CD4-positive, alpha-beta T cell treated with Interleukin-12 subunit alpha and Interleukin-12 subunit beta, for 1 hour (primary cell): ENCODE measurements around the gene SLC66A3.

Experiments
- DNase-seq: peaks from one replicate; pipeline ENCODE4 v3.0.0-alpha.2; 2020

SLC66A3 gene

DNA sequence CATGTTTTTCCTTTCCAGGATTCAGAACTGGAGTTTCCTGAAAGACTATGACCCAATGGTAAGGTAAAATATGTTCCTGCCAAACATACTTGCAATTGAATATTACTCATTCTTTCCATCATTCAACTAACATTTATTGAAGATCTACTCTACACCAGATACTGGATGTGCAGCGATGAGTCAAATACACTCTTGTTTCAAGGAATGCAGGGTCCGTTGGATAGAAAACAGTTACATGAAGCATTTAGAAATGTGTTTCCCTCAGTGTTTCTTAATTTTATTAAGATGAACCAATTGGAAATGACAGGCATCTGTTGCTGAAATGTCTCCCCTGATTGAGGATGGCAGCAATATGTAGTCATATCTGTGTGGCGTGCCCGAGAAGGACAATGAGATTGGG lies 14.8 kb upstream of the SLC66A3 start:
- DNase-seq, result no peak

DNA sequence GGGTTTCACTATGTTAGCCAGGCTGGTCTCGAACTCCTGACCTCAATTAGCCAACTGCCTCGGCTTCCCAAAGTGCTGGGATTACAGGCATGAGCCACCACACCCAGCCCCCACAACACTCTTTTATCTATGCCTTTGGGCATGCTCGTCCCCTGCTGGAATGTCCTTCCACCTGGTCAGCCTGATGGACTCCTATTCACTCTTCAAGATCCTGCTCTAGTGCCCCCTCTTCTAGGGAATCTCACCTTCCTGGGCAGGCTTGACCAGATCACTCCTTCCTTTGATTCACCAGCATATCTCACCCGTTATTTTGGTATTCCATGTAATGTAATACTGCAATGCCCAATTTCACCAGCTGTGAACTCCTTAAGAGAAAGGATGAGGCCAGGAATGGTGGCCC lies 13.9 kb upstream of the SLC66A3 start:
- DNase-seq, result no peak

DNA sequence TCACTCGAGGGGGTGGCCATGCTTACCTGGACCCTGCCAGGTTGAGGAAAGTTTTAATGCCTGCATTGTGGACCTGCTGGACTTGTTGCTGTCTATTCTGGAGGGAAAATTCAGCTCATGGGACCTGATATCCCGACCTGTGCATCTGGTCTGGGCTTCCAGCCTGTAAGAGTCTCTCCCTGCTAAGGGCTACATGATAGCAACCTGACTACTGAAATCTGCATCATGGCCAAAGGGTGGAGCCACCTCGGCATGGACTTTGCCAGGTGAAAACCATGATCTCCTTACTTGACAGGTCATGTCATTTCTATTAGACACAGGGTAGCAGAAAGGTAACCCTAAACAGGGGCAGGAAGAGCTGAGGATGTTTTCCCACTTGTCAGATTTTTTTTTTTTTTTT lies 12.9 kb upstream of the SLC66A3 start:
- DNase-seq, result no peak

DNA sequence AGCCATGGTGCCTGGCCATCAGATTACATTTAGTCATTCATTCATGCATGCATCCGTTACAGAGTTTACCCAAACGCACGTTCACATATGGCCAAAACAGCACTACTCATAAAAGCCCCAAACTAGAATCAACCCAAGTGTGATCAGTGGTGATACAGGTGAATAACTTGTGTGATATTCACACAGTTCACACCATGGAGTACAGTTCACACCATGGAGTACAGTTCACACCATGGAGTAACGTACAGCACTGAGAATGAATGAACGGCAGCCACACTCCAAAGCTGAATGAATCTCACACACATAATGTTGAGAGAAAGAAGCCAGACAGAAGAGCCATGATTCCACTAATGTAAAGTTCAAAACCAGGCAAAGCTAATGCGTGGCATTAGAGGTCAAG lies 12.3 kb upstream of the SLC66A3 start:
- DNase-seq, result no peak

DNA sequence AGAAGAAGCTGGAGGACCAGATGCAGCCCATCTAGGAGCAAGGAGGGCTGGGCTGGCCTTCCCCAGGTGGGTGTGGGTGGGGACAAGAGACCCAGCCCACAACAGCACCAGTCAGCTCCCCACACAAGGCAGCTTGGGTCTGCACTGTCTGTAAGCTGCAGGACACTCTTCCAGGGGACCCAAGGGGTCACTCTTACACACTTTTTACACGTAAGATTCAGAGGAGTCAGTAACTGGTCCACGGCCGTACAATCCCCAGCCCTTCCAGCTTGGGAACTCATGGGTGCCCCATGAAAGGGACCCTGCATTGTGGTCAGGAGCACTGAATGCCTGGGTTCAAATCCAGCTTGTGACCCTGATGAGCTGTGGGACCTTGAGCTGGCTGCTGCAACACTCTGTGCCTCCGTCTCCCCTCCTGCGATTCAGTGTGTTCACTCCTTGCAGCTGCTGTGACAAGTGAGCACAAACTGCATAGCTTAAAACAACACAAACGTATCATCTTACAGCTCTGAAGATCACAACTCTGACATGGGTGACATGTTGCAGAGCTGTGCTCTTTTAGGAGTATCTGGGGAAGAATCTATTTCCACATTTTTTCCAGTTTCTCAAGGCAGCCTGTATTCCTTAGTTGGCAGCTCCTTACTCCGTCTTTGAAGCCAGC lies 11.1 kb upstream of the SLC66A3 start:
- DNase-seq, result no peak

DNA sequence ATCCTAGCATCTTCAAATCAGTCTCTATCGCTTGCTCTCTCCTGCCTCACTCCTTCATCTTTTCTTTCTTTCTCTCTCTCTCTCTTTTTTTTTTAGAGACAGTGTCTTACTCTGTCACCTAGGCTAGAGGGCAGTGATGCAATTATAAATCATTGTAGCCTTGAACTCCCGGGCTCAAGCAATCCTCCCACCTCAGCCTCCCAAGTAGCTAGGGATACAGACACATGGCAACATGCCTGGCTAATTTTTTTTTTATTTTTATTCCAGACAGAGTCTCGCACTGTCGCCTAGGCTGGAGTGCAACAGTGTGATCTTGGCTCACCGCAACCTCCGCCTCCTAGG lies 10.6 kb upstream of the SLC66A3 start:
- no peak for DNase-seq

DNA sequence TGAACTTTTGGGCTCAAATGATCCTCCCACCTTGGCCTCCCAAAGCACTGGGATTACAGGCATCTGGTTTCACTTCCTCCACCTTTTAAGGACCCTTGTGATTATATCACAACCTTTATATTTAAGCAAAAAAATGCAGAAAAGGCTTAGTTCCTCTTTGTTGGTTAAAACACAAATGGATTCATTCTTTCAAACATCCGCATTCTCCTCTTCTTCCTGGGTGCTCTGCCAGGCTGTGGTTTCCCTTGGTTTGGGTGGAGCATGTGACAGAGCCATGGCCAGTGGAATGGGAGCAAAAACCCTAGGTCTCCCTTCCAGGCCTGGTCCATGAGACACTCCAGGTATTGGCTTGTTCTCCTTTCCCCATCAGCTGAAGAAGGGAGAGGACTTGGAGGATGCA lies 9.9 kb upstream of the SLC66A3 start:
- no peak for DNase-seq

DNA sequence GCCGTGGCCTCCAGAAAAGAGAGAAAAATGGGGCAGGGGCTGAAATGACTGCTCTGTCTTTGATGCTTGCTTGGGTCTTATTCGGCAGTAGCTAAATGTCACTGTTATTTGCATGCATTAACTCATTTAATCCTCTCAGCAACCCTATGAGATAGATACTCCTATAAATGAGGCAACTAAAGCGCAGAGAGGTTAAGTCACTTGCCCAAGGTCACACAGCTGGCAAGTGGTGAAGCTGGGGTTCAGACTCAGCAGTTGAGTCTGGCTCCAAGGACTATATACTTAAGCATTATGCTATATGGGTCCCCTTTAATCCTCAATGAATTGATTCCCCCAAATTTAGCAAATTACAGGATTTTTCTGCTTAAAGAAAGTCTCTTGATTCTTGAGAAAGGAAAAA lies 9.2 kb upstream of the SLC66A3 start:
- no peak for DNase-seq

DNA sequence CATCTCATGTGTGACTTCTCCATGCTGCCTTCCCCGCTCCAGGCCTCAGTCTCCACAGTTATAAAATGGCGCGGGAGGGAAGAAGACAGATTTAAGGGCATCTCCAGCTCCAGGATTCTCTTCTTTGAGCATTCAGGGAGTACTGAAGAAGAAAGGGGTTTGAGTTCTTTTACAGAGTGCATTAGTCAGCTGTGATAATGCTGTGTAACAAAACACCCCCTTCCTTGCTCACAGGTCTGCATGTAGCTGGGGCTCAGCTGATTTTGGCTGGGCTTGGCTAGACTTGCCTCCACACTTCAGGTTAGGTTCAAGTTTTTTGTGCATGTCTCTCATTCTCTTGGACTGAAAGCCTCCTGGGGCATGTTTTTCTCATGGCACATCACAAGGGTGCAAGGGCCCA lies 8.0 kb upstream of the SLC66A3 start:
- no peak for DNase-seq

DNA sequence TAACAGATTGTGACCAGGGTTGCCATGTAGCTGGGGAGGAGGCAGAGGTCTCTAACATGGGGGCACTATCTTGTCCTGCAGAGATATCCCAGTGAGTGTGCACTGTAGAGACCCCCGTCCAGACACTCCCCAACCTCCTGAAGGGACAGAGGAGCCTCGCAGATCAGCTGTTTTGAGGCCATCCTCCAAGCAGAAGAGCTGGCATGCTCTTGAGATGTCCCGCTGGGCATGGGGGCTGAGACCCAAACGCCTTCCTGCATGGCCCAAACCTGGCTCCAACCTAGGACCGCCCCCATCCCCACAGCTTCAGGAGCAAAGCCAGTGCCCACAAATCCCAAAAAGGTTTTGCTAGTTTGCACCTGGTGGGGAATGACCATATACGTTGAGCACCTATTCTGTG lies 2.7 kb upstream of the SLC66A3 start:
- DNase-seq, result no peak

DNA sequence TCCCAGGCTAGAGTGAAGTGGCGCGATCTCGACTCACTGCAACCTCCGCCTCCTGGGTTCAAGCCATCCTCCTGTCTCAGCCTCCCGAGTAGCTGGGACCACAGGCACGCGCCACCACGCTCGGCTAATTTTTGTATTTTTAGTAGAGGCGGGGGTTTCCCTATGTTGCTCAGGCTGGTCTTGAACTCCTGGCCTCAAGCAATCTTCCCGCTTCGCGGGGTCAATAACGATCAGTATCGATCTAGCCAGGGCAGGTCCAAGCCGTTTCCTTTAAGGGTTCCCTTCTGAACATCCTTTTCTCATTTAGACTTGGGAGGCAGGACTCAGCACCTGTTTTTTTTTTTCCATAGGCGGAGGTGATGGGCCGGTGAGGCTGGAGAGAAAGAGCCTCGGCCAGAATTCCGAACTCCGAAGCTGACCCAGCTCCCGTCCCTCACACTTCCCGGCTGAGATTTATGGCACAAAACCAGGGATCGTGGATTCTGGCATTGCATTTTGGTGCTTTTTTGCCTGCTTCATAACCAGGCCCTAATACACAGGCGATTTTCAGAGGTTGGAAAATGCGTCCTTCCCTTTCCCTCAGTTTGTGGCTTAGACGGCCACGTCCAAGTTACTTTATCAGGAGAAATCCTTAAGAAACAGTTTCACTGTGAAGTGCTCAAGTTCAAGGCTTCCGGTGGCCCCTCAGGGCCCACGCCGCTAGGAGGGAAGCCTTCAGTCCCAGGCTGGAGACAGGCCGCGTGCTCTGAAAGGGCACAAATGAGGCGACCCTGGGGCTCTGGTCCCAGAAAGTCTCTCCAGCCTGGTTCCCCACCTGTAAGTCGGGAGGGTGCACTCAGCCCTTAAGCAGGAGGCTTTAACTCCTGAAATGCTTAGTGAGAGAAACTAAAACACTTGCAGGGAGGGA lies 998 bp upstream of the SLC66A3 start:
- no peak for DNase-seq

DNA sequence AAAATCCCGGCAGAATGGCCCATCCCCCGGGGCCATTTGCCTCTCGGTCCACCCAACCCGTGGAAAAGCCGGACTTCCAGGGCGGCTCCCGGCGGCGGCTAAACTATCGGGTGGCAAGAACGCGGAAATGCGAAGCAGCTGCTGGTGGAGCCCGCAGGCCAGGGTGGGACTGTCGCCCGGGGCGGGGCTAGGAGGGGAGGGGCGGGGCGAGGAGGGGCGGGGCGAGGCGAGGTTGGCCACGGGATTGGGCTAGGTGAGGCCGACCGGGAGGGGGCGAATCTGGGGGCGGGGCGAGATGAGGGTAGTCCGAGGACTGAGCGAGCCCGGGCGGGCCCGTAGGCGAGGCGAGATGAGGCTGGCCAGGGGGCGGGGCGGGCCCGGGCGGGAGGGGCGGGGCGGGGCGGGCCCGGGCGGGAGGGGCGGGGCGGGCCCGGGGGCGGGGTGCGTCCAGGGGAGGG lies 315 bp upstream of the SLC66A3 start:
- DNase-seq, result peak; percentile 97

DNA sequence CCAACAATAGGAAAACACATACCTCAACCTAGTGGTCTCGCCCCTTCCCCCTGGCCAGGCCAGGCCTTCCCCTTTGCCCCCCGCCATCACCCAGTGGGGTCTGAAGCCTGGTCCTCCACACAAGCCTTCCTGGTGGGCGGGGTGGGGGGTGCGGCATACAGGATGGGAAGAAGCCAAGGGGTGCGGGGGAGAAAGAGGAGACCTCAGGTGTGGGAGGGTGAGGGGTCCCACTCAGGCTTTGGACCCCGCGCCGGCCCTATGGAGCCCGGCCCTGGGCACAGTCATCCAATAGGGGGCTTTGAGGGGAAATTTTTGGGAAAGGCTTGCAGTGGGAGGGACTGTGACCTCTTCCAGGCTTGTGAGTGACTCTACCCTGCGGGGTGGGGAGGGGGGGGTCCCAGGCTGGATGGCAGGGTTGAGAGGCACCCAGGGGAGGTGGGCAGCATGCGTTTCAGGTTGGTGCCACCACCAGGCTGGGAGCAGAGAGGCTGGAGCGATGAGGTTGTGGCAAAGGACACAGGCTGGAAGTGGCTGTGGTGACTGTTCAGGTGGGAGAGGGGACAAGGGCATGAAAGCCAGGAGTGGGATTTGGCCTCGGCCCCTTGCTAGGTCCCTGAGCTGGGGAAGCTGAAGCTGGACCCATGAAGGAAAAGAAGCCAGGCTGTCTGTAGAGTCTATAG lies 1.3 kb downstream of the SLC66A3 start:
- no peak for DNase-seq

DNA sequence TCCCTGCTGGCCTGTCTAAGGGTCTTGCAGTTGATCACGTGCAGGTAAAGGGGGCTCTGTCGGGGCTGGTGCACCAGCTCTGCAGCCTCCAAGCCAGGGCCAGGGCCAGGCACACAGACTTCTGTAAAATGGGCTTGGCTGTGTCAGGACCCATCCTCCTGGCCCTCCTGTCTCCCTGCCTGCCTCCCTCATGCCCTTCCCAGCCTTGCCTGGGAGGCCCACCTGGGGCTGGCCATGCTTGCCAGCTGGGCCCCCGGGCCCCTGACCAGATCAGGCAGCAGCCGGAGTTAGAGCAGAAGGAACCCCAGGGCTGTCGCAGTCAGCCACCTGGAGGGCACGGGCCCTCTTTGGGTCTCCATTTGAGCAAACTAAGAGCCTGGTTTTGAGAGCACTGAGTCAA lies 2.0 kb downstream of the SLC66A3 start:
- DNase-seq, result no peak

DNA sequence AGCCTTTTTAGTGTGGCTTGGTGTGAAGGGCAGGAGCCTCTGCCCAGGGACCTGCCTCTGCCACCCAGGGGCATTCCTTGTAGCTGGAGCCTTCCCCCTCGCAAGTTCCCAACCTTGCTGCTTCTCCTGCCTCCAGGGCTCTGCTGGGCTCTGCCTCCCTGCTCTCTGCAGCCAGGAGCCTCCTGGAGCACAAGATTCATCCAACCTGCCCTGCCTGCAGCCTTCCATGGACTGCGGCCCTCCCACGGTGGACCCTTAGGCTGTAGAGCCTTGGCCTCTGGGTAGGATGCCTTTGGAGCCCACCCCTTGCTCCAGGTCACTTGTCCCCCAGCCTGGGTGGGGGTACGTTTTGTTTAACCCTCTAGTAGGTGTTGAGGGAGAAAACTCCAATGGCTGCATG lies 2.5 kb downstream of the SLC66A3 start:
- DNase-seq, result no peak

DNA sequence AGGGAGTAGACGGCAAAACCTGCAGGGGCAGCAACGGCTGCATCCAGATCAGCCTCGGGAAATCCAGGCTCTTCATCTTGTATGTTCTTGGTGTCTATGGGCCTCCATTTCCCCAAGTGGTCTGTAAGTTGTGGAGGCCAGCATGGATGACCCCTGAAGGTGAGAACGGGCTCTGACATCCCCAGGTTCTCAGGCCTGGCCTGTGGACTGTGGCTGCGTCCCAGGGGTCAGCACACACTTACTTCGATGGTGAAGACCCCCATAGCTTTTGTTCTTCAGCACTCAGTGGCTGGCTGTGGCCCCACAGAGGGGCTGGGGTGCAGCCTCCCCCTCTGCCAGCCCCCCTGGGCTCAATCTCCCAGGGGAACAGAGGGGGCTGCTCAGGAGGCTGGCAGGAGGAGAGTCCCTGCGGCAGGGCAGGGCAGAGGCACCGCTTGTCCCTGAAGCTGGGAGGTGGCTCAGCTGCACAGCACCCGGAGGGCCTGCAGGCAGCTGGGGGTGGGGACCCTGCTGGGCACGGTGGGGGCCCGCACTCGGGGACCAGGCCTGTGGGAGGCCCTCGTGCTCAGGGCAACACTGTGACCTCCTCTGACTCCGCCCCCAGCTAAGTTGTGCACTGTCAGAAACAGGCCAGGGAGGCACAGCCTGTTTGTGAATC lies 3.8 kb downstream of the SLC66A3 start:
- no peak for DNase-seq

DNA sequence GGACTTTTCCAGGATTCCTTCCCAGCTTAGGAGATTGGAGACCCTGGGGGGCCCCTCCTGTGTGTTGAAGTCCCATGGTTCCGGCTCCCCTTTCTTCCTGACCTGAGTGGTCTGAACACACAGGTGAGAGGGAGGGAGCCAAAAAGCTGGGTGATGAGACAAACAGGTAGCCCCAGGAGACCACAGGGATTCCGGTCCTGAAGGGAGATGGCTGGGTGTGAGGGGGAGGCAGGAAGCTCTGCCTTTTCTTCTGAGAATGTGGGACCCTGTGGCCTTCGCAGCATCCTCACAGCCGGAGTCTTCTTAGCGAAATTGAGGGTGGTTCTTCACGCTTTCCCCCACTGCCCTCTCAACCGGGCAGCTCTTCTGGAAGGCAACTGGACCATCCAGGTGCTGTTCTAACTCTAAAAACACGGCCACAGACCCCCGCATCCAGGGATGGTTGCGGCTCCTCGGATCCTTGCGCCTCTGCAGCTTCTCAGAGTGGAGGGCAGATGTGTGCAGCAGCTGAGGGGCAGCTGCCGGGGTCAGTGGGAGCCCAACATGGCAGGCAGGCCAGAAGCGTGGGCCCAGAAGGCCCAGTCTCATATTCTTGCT lies 4.4 kb downstream of the SLC66A3 start:
- DNase-seq, result no peak

DNA sequence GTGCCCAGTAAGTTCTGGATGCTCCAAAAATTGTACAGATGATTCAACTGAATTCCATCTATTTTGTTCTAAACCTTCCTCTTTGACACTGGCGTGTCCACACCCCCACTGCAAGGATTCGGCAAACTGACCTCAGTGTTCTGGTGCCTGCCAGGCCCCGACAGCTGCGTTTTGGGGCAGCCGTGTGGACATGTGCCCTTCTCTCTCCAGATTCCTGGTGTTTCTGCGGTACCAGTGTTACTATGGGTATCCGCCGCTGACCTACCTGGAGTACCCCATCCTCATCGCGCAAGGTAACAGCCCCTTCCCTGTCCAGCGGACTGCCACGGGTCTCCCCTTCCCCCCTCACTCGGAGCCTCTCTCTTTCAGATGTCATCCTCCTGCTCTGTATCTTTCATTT lies 5.0 kb downstream of the SLC66A3 start:
- DNase-seq, result no peak

DNA sequence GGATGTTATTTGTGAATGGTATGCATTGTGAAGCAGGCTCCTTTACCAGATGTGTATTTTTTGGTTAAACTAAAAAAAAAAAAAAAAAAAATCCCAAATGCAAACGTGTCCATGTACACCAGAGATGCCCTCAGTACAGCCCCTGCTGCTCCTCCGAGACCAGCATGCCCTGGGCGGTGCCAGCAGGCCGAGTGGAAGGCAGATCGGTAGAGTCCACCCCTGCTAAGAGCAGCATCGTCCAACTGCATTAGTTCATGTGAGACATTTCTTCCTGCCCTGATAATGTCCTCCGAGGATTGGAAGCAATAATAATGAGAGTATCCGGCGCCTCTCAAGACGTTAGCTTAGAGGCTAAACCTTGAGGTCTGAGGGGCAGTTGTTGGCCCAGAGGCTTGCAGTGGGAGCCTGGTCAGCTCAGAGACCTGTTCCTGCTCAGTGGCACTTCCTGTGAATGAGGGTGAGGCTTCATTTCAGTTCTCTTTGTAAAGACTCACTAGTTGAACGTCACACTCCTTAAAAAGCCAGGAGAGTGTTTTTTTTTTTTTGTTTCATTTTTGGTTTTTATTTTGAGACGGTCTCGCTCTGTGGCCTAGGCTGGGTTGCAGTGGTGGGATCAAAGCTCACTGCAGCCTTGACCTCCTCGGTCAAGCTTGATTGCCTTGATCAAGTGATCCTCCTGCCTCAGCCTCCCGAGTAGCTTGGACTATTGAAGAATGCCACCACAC lies 5.6 kb downstream of the SLC66A3 start:
- DNase-seq, result peak; percentile 35

DNA sequence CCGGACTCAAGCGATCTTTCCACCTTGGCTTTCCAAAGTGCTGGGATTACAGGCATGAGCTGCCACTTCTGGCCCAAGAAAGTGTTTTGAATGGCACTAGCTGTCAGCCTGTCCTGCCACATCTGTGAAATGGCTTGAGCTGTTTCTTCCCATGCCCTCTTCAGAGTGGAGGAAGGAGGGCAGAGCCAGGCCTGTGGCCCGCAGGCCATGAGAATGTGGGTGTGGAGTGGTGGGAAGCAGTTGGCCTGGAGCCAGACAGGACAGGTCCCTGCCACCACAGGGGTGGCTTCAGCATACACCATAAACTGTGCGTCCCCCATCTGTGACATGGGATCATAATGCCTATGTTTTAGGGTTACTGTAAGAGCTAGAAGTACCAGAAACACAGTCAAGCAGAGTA lies 6.5 kb downstream of the SLC66A3 start:
- no peak for DNase-seq

DNA sequence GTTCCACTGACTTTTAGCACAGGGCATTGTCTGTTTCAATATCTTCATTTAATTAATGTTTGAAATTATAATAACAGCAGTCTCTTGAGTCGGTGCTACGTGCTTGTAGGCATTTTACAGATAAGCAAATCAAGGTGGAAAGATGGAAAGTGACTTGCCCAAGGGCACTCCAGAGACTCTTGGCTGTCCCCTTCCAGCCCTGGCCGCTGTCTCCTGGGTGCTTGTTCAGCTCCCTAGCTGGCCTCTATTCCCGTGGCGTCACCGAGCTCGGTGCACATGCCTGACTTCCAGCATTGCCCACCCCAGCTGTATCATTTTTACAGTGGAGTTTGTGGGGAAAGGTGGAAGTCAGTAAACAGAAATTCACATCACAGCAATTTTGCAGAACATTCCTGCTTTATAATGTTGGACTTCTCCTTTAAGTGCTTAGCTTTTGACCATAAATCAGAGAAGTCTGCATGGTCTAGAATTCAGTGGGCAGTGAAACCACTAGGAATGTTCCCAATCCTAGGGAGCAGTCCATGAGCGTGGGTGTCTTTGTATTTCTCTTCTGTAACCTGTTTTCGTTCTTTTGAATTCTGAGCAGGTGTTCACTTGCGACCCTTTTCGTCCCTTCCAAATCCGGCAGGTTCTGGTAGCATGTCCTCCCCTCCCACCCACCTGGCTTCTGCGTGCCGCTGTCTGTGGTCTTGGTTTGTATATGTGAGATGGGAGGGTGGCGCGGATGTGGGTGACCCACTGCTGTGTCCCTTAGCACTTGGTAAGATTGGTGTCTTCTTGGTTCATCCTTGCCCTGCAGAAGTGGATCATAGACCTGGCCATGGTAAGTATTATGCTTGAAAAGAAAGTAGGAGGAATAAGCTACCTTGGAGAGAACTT lies 8.4 kb downstream of the SLC66A3 start:
- no peak for DNase-seq
